Kidney (tissue), 14 donors: Measurements from ENCODE around the gene TPPP. TPM values are rescaled to one million over a fixed set of nuclear protein-coding genes. Genes with fewer than 3 reads are reported as not detected.

ENCODE experiments used
- DNase-seq, 5 donors: peaks; one replicate each; pipeline ENCODE4 v3.0.0-alpha.2; 2013 to 2020
- FAIRE-seq: peaks from 2 replicates; lab custom pipeline; 2012; peaks lifted over from hg19 to GRCh38; lab: Jason Lieb, UNC
- H3K27ac ChIP-seq, 2 donors: one replicate each; pipeline ENCODE4 v1.7.0; 2013; ENCODE audit warnings: low read depth in 2 of 2, low read length in 2 of 2, inconsistent platforms in 1 of 2
- H3K27me3 ChIP-seq: one replicate; pipeline ENCODE4 v1.7.1; 2013; ENCODE audit warnings: low read length, inconsistent platforms; ENCODE audit not compliant: control insufficient read depth, insufficient read depth
- H3K36me3 ChIP-seq, 3 donors: one replicate each; pipeline versions ENCODE4 v1.7.0 to v1.7.1; 2013; ENCODE audit warnings: low read length in 3 of 3, control low read depth in 1 of 3, inconsistent platforms in 1 of 3; ENCODE audit not compliant: insufficient read depth in 3 of 3, control insufficient read depth in 2 of 3
- H3K4me1 ChIP-seq, 3 donors: one replicate each; pipeline versions ENCODE4 v1.7.0 to v1.7.1; 2013; ENCODE audit warnings: low read length in 3 of 3, inconsistent platforms in 1 of 3, low read depth in 1 of 3; ENCODE audit not compliant: control insufficient read depth in 2 of 3, insufficient read depth in 2 of 3
- H3K4me3 ChIP-seq, 3 donors: one replicate each; pipeline versions ENCODE4 v1.7.0 to v1.8.1; 2013; ENCODE audit warnings: low read length in 3 of 3, control low read depth in 1 of 3, inconsistent platforms in 1 of 3
- H3K9ac ChIP-seq, 3 donors: one replicate each; pipeline versions ENCODE4 v1.7.0 to v1.7.1; 2013; ENCODE audit warnings: low read length in 3 of 3, control low read depth in 1 of 3, inconsistent platforms in 1 of 3
- H3K9me3 ChIP-seq, 3 donors: one replicate each; pipeline versions ENCODE4 v1.7.0 to v1.7.1; 2013; ENCODE audit warnings: low read length in 3 of 3, control low read depth in 1 of 3, inconsistent platforms in 1 of 3; ENCODE audit not compliant: control insufficient read depth in 2 of 3, insufficient read depth in 1 of 3
- CTCF ChIP-seq: IDR thresholded peaks from 3 replicates; pipeline ENCODE4 v1.5.1; 2012; ENCODE audit warnings: mild to moderate bottlenecking, moderate library complexity, borderline replicate concordance; ENCODE audit not compliant: insufficient read depth; ENCODE audit errors: extremely low read depth
- intact Hi-C: fragments of 100-400 bp; cut with DNase I; formaldehyde crosslinking; loops from one replicate; pipeline ENCODE4 v1.11.1; 2022
- polyA plus RNA-seq: library from polyadenylated mRNA; stranded (reverse); fragments of 350-450 nt; fragmentation: Illumina TruSeq; extraction: RNeasy Lipid Tissue Mini Kit (QIAGEN cat#74804); gene quantifications from one replicate; pipeline ENCODE4 v1.2.3, GENCODE V29; 2014; ENCODE audit warnings: low read depth, low replicate concordance; ENCODE audit not compliant: insufficient read depth
- total RNA-seq: library from RNA; stranded (reverse); fragmentation: NEBNext Ultra II Directional; extraction: Animal tissue kit (Norgen Biotek cat#: 25700); gene quantifications from one replicate; pipeline ENCODE4 v1.2.1, GENCODE V29; 2021
- donor health status: control.
- donor health status: control.
- donor health status: control.
- donor health status: control.
- donor health status: control.
- donor health status: DM: yes; HTN: yes; CAD: no.
- donor health status: Normal renal cell carcinoma (clear cell type).

Gene TPPP
- total and polyA plus RNA-seq, 2 donors from 2014 or later: 5.8 to 6.9 TPM

- FAIRE-seq: no peak
- Histone ChIP-seq H3K27ac (no peak overlapping the region), H3K36me3 (no peaks in the 10 kb centered on the region), H3K9me3 (no peaks in the 10 kb centered on the region), H3K27me3 (no peaks in the 10 kb centered on the region), H3K4me3 (no peak overlapping the region), H3K9ac (no peak overlapping the region), H3K4me1 (peaks cover 0 to 18% (median 4%) of the 10 kb centered on the region in 3 donors)
- intact Hi-C loops: no loop called here
- peak in 2 of 5 donors; percentile 68 to 71 for DNase-seq
- TF ChIP-seq CTCF: no peak
Observed at GRCh38 chr5:673161-673830, 19.9 kb downstream of the TPPP start.

- Histone ChIP-seq H3K9ac (peak overlapping the region in 1 of 3 donors; percentile 34), H3K9me3 (no peaks in the 10 kb centered on the region), H3K27me3 (no peaks in the 10 kb centered on the region), H3K4me1 (peaks cover 0 to 18% (median 4%) of the 10 kb centered on the region in 3 donors), H3K27ac (no peak overlapping the region), H3K4me3 (no peak overlapping the region), H3K36me3 (no peaks in the 10 kb centered on the region)
- DNase-seq: peak; percentile 85 to 97 (median 95)
- intact Hi-C loops: no loop called here
- FAIRE-seq: no peak
- no peak for TF ChIP-seq CTCF
Observed at GRCh38 chr5:672329-673160, 20.6 kb downstream of the TPPP start.

- Histone ChIP-seq H3K36me3 (no peaks in the 10 kb centered on the region), H3K9me3 (no peaks in the 10 kb centered on the region), H3K4me3 (no peak overlapping the region), H3K27me3 (no peaks in the 10 kb centered on the region), H3K4me1 (peaks cover 0 to 18% (median 4%) of the 10 kb centered on the region in 3 donors), H3K9ac (peak overlapping the region in 1 of 3 donors; percentile 34), H3K27ac (no peak overlapping the region)
- DNase-seq: peak; percentile 83 to 89 (median 86)
- FAIRE-seq: no peak
- TF ChIP-seq CTCF: peak; percentile 83
- intact Hi-C loops: no loop called here
Observed at GRCh38 chr5:671459-672328, 21.5 kb downstream of the TPPP start.
